Peyer's patch (tissue), 4 donors: ENCODE data around the gene CDK19. TPM values are rescaled to one million over a fixed set of nuclear protein-coding genes. Genes with fewer than 3 reads are reported as not detected.

ENCODE experiments used
- DNase-seq, 3 donors: peaks; one replicate each; pipeline ENCODE4 v3.0.0-alpha.2; 2017 to 2019
- H3K27ac ChIP-seq, 4 donors: fragments of 200-600 bp; sonication (generic); one replicate each; pipeline ENCODE4 v1.5.1; 2016 to 2019
- H3K27me3 ChIP-seq, 2 donors: fragments of 200-600 bp; sonication (generic); one replicate each; pipeline ENCODE4 v1.5.1; 2019
- H3K36me3 ChIP-seq, 3 donors: fragments of 200-600 bp; sonication (generic); one replicate each; pipeline ENCODE4 v1.5.1; 2016 to 2019
- H3K4me1 ChIP-seq, 4 donors: fragments of 200-600 bp; sonication (generic); one replicate each; pipeline ENCODE4 v1.5.1; 2016 to 2019
- H3K4me3 ChIP-seq, 4 donors: fragments of 200-600 bp; sonication (generic); 1 replicate in 3 of 4; 2 replicates in 1 of 4; pipeline ENCODE4 v1.5.1; 2016 to 2019; ENCODE audit warnings: mild to moderate bottlenecking in 1 of 4
- H3K9me3 ChIP-seq, 4 donors: fragments of 200-600 bp; sonication (generic); one replicate each; pipeline ENCODE4 v1.5.1; 2016 to 2019; ENCODE audit warnings: mild to moderate bottlenecking in 1 of 4
- CTCF ChIP-seq, 6 experiments: fragments of 450-650 bp in 4 of 6; fragments of 200-600 bp in 2 of 6; sonication (generic) in 1 of 6; IDR thresholded peaks; one replicate each; pipeline ENCODE4 v1.5.1; 2017 to 2019; ENCODE audit warnings: antibody characterized with exemption in 6 of 6, mild to moderate bottlenecking in 3 of 6, moderate library complexity in 1 of 6
- POLR2A ChIP-seq, 2 donors: fragments of 450-650 bp; IDR thresholded peaks; one replicate each; pipeline ENCODE4 v1.5.1; 2017; ENCODE audit warnings: antibody characterized with exemption in 2 of 2, mild to moderate bottlenecking in 2 of 2, moderate library complexity in 2 of 2
- small RNA-seq, 2 donors: library from RNA; depleted of rRNA; stranded (forward); fragments of <200 nt; gene quantifications; one replicate each; pipeline ENCODE3, GENCODE V24; 2016
- total RNA-seq, 4 donors: library from RNA; depleted of rRNA; stranded (reverse); fragments of >200 nt; gene quantifications; one replicate each; pipeline ENCODE4 v1.1.0, GENCODE V29; 2016

Gene CDK19
- total RNA-seq, 4 donors from 2014 or later: 10.5 to 14.6 (median 12.9) TPM

GRCh38 chr6:110563711-110564110, 251.6 kb downstream of the CDK19 start:
- H3K4me3 ChIP-seq: no peak overlapping the region
- DNase-seq: no peak
- H3K27ac ChIP-seq: no peak overlapping the region
- peaks cover 0 to 25% (median 1%) of the 10 kb centered on the region in 4 donors for H3K4me1 ChIP-seq
- H3K9me3 ChIP-seq: no peaks in the 10 kb centered on the region
- H3K27me3 ChIP-seq: no peaks in the 10 kb centered on the region
- TF ChIP-seq POLR2A (IDR thresholded peaks at IDR 0.05) (no peak), CTCF (IDR thresholded peaks at IDR 0.05) (no peak)
- H3K36me3 ChIP-seq: no peaks in the 10 kb centered on the region

- H3K4me1 ChIP-seq: peaks cover 0 to 15% (median 1%) of the 10 kb centered on the region in 4 donors
- H3K27me3 ChIP-seq: no peaks in the 10 kb centered on the region
- no peak overlapping the region for H3K4me3 ChIP-seq
- H3K9me3 ChIP-seq: no peaks in the 10 kb centered on the region
- DNase-seq: no peak
- no peak for TF ChIP-seq CTCF (IDR thresholded peaks at IDR 0.05)
- TF ChIP-seq POLR2A (IDR thresholded peaks at IDR 0.05): no peak
- no peak overlapping the region for H3K27ac ChIP-seq
- H3K36me3 ChIP-seq: no peaks in the 10 kb centered on the region
Measured at GRCh38 chr6:110562316-110562915, 252.9 kb downstream of the CDK19 start.

- Histone ChIP-seq H3K36me3 (no peaks in the 10 kb centered on the region), H3K4me1 (peaks cover 0 to 8% (median 1%) of the 10 kb centered on the region in 4 donors), H3K9me3 (no peaks in the 10 kb centered on the region), H3K27me3 (no peaks in the 10 kb centered on the region), H3K27ac (no peak overlapping the region), H3K4me3 (no peak overlapping the region)
- TF ChIP-seq POLR2A (IDR thresholded peaks at IDR 0.05) (no peak), CTCF (IDR thresholded peaks at IDR 0.05) (no peak)
- no peak for DNase-seq
Measured at GRCh38 chr6:110561696-110562095, 253.6 kb downstream of the CDK19 start.

- no peak overlapping the region for H3K27ac ChIP-seq
- no peak overlapping the region for H3K4me3 ChIP-seq
Measured at GRCh38 chr6:110561008-110561396, 254.3 kb downstream of the CDK19 start.

GRCh38 chr6:110560239-110561007, 254.8 kb downstream of the CDK19 start:
- no peaks in the 10 kb centered on the region for H3K36me3 ChIP-seq
- TF ChIP-seq POLR2A (IDR thresholded peaks at IDR 0.05) (no peak), CTCF (IDR thresholded peaks at IDR 0.05) (no peak)
- H3K4me3 ChIP-seq: no peak overlapping the region
- peaks cover 0 to 2% (median 0%) of the 10 kb centered on the region in 4 donors for H3K4me1 ChIP-seq
- no peak for DNase-seq
- no peaks in the 10 kb centered on the region for H3K9me3 ChIP-seq
- no peaks in the 10 kb centered on the region for H3K27me3 ChIP-seq
- H3K27ac ChIP-seq: peak overlapping the region in 3 of 4 donors; percentile 21 to 50 (median 31)

More at GRCh38 chr6:110561008-110561396, 254.3 kb downstream of the CDK19 start:
- H3K9me3 ChIP-seq: no peaks in the 10 kb centered on the region
- H3K27me3 ChIP-seq: no peaks in the 10 kb centered on the region
- no peak for TF ChIP-seq POLR2A (IDR thresholded peaks at IDR 0.05)
- H3K36me3 ChIP-seq: no peaks in the 10 kb centered on the region
- H3K4me1 ChIP-seq: peaks cover 0 to 3% (median 1%) of the 10 kb centered on the region in 4 donors
- DNase-seq: no peak

Small RNA genes within 50 kb of the gene (small RNA-seq; reads per million reads assigned to genes)
- gene RNU6-1115P: 0 reads per million in 2 donors
- 0 reads per million in 2 donors for gene RNU6-957P
- gene SNORA40C: 0 reads per million in 2 donors

Other genes starting within 250 kb of the CDK19 start
- 10 to 100 TPM; 37.1 to 61.9 (median 42.8) TPM for gene AMD1, start 59.3 kb upstream of the CDK19 start, total RNA-seq
- gene GTF3C6, start 143.2 kb upstream of the CDK19 start, total RNA-seq: 10 to 100 TPM; 15.7 to 31.4 (median 25.8) TPM
- 1 to 10 TPM; 3.5 to 9.6 (median 7.2) TPM for gene RPF2, start 166.6 kb upstream of the CDK19 start, total RNA-seq